GM12891 (cell line): ENCODE data around the gene CSMD2.

Experiments used
- POLR2AphosphoS5 ChIP-seq: IDR thresholded peaks from 2 replicates; pipeline ENCODE4 v1.6.1; 2011; ENCODE audit warnings: low read depth, low read length, control low read depth
- SPI1 ChIP-seq: IDR thresholded peaks from 2 replicates; pipeline ENCODE4 v1.6.1; 2011; ENCODE audit warnings: low read depth, low read length, control low read depth

- TF ChIP-seq POLR2AphosphoS5, result no peak
- TF ChIP-seq SPI1, result no peak
These were observed 472.5 kb downstream of the CSMD2 start for GRCh38 chr1:33692206-33693188.
